Measurements from ENCODE around the gene PGPEP1. TPM values are rescaled to one million over a fixed set of nuclear protein-coding genes. Genes with fewer than 3 reads are reported as not detected.

PGPEP1 gene
- polyA plus RNA-seq, 3 donors = 10.3 to 25.1 (median 10.3) TPM

DNA sequence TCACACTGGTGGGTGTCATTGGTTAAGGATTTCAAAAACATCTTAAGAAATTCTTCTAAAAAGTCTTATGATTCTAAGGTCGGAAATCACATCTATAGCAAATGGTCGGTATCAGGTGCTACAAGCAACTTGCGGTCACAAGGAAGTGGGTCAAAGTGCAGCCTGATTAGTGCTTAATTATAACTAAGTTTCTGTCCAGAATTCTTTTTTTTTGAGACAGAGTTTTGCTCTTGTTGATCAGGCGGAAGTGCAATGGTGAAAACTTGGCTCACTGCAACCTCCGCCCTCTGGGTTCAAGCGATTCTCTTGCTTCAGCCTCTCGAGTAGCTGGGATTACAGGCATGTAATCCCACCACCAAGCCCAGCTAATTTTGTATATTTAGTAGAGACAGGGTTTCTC lies 44.4 kb downstream of the PGPEP1 start:
- Histone ChIP-seq H2AFZ (ENCODE audit: insufficient read depth, low read depth, low read length, poor library complexity, severe bottlenecking) (no peak overlapping the region), H3K4me1 (ENCODE audit: control insufficient read depth in 1 of 2, insufficient read depth in 2 of 2, low read length in 2 of 2) (peaks cover 44 to 57% of the 10 kb centered on the region in 2 donors), H3K79me2 (ENCODE audit: insufficient read depth, low read length) (peaks cover 11% of the 10 kb centered on the region), H3K36me3 (replicated peaks in 1 of 2; ENCODE audit: control insufficient read depth in 1 of 2, insufficient read depth in 2 of 2, low read length in 2 of 2) (peaks cover 6 to 8% of the 10 kb centered on the region in 2 donors), H3K27me3 (ENCODE audit: control insufficient read depth in 2 of 2, insufficient read depth in 2 of 2, low read length in 2 of 2) (peaks cover 0 to 12% of the 10 kb centered on the region in 2 donors), H3K27ac (ENCODE audit: low read depth in 1 of 2, low read length in 2 of 2) (no peak overlapping the region), H4K20me1 (ENCODE audit: insufficient read depth, low read length) (peaks cover 33% of the 10 kb centered on the region), H3K9me3 (replicated peaks in 1 of 2; ENCODE audit: control insufficient read depth in 1 of 2, insufficient read depth in 1 of 2, low read length in 2 of 2) (no peaks in the 10 kb centered on the region), H3K4me3 (replicated peaks in 1 of 3; ENCODE audit: low read depth in 2 of 3, low read length in 3 of 3) (no peak overlapping the region), H3K9ac (ENCODE audit: insufficient read depth, low read length, poor library complexity, severe bottlenecking) (no peak overlapping the region), H3K4me2 (replicated peaks; ENCODE audit: extremely low read depth, low read length, poor library complexity, severe bottlenecking) (no peak overlapping the region)
- TF ChIP-seq, protein P1, sequence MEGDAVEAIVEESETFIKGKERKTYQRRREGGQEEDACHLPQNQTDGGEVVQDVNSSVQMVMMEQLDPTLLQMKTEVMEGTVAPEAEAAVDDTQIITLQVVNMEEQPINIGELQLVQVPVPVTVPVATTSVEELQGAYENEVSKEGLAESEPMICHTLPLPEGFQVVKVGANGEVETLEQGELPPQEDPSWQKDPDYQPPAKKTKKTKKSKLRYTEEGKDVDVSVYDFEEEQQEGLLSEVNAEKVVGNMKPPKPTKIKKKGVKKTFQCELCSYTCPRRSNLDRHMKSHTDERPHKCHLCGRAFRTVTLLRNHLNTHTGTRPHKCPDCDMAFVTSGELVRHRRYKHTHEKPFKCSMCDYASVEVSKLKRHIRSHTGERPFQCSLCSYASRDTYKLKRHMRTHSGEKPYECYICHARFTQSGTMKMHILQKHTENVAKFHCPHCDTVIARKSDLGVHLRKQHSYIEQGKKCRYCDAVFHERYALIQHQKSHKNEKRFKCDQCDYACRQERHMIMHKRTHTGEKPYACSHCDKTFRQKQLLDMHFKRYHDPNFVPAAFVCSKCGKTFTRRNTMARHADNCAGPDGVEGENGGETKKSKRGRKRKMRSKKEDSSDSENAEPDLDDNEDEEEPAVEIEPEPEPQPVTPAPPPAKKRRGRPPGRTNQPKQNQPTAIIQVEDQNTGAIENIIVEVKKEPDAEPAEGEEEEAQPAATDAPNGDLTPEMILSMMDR (IDR thresholded peaks at IDR 0.05) = no peak
- H3K4me1 Mint-ChIP-seq = peaks cover 46% of the 10 kb centered on the region
- peaks cover 0 to 4% (median 2%) of the 10 kb centered on the region in 7 donors for H3K9me3 Mint-ChIP-seq
- WGBS (ENCODE audit: insufficient coverage) = 100% methylated on average over 1 of the region's 7 CpGs
- H3K27me3 Mint-ChIP-seq (ENCODE audit: low read depth in 3 of 3) = peaks cover 3 to 34% (median 20%) of the 10 kb centered on the region in 3 donors
- peak overlapping the region in 2 of 7 donors; percentile 15 to 35 for H3K27ac Mint-ChIP-seq
- intact Hi-C loops (cut with micrococcal nuclease) = loop anchor here (5.0 kb wide), 2 partner anchors 32 to 37 kb away; no protein-coding TSS in a partner anchor
- DNase-seq = no peak
- peak overlapping the region in 1 of 2 donors; percentile 46 for H3K4me3 Mint-ChIP-seq
- peaks cover 17 to 20% of the 10 kb centered on the region in 2 donors for H3K36me3 Mint-ChIP-seq

DNA sequence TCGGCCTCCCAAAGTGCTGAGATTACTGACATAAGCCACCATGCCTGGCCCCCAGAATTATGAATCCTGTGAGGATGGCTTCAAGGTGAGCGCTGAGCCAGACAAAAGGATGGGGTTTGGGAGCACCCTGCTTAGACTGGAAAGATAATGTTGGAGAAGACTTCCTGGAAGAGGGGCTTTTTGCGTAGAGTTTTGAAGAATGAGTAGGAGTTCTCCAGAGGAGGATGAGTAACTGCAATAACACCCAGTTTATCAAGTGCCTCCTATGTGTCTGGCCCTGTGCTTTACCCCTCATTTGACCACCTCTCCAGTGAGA lies 44.9 kb downstream of the PGPEP1 start:
- TF ChIP-seq, protein P1 (IDR thresholded peaks at IDR 0.05) = no peak
- peaks cover 44 to 57% of the 10 kb centered on the region in 2 donors for H3K4me1 ChIP-seq (ENCODE audit: control insufficient read depth in 1 of 2, insufficient read depth in 2 of 2, low read length in 2 of 2)
- Mint-ChIP-seq H3K27ac (peak overlapping the region in 1 of 7 donors; percentile 35), H3K4me1 (peaks cover 46% of the 10 kb centered on the region), H3K27me3 (ENCODE audit: low read depth in 3 of 3) (peaks cover 3 to 34% (median 22%) of the 10 kb centered on the region in 3 donors), H3K36me3 (peaks cover 23 to 26% of the 10 kb centered on the region in 2 donors), H3K4me3 (peak overlapping the region in 1 of 2 donors; percentile 42), H3K9me3 (peaks cover 0 to 4% (median 2%) of the 10 kb centered on the region in 7 donors)
- H3K9me3 ChIP-seq (replicated peaks in 1 of 2; ENCODE audit: control insufficient read depth in 1 of 2, insufficient read depth in 1 of 2, low read length in 2 of 2) = no peaks in the 10 kb centered on the region
- no peak overlapping the region for H3K9ac ChIP-seq (ENCODE audit: insufficient read depth, low read length, poor library complexity, severe bottlenecking)
- peaks cover 0 to 12% of the 10 kb centered on the region in 2 donors for H3K27me3 ChIP-seq (ENCODE audit: control insufficient read depth in 2 of 2, insufficient read depth in 2 of 2, low read length in 2 of 2)
- no peak overlapping the region for H2AFZ ChIP-seq (ENCODE audit: insufficient read depth, low read depth, low read length, poor library complexity, severe bottlenecking)
- WGBS (ENCODE audit: insufficient coverage) = no CpG with 5 or more reads among the region's 3 CpGs
- H3K79me2 ChIP-seq (ENCODE audit: insufficient read depth, low read length) = peaks cover 17% of the 10 kb centered on the region
- no peak overlapping the region for H3K27ac ChIP-seq (ENCODE audit: low read depth in 1 of 2, low read length in 2 of 2)
- peaks cover 12 to 14% of the 10 kb centered on the region in 2 donors for H3K36me3 ChIP-seq (replicated peaks in 1 of 2; ENCODE audit: control insufficient read depth in 1 of 2, insufficient read depth in 2 of 2, low read length in 2 of 2)
- H3K4me2 ChIP-seq (replicated peaks; ENCODE audit: extremely low read depth, low read length, poor library complexity, severe bottlenecking) = no peak overlapping the region
- peaks cover 38% of the 10 kb centered on the region for H4K20me1 ChIP-seq (ENCODE audit: insufficient read depth, low read length)
- intact Hi-C loops (cut with micrococcal nuclease) = loop anchor here (5.0 kb wide), 2 partner anchors 33 to 38 kb away; no protein-coding TSS in a partner anchor
- H3K4me3 ChIP-seq (replicated peaks in 1 of 3; ENCODE audit: low read depth in 2 of 3, low read length in 3 of 3) = no peak overlapping the region
- no peak for DNase-seq

Data from CD14-positive monocyte (primary cell).